ENCODE data around the gene PLEKHA7. TPM values are rescaled to one million over a fixed set of nuclear protein-coding genes. Genes with fewer than 3 reads are reported as not detected.

The PLEKHA7 gene
- polyA plus RNA-seq, 1 donor (not counting 4 experiments of a cell fraction or from before 2014, with no cell fraction given): 1.4 TPM

GRCh38 chr11:16976379-16976778 lies 37.8 kb downstream of the PLEKHA7 start:
- Histone ChIP-seq H3K27me3 (ENCODE audit: control insufficient read depth, extremely low read depth, insufficient read depth, low read length) (peaks cover 4% of the 10 kb centered on the region), H3K9me1 (ENCODE audit: control insufficient read depth, extremely low read depth, insufficient read depth, low read length) (no peaks in the 10 kb centered on the region), H4K20me1 (ENCODE audit: control insufficient read depth, extremely low read depth, insufficient read depth, low read length) (no peaks in the 10 kb centered on the region), H3K27ac (ENCODE audit: control insufficient read depth, insufficient read depth, low read length) (no peak overlapping the region), H2AFZ (ENCODE audit: control insufficient read depth, low read length) (no peak overlapping the region), H3K4me3 (ENCODE audit: control insufficient read depth in 2 of 3, extremely low read depth in 1 of 3, insufficient read depth in 2 of 3, low read depth in 1 of 3, low read length in 3 of 3) (no peak overlapping the region), H3K4me1 (ENCODE audit: control insufficient read depth, extremely low read depth, insufficient read depth, low read length) (no peaks in the 10 kb centered on the region), H3K4me2 (ENCODE audit: control insufficient read depth, extremely low read depth, insufficient read depth, low read depth, low read length) (no peak overlapping the region), H3K9ac (ENCODE audit: control insufficient read depth, extremely low read depth, insufficient read depth, low read length) (no peak overlapping the region), H3K36me3 (ENCODE audit: control insufficient read depth in 2 of 2, extremely low read depth in 1 of 2, insufficient read depth in 2 of 2, low read length in 2 of 2) (no peaks in the 10 kb centered on the region), H3K9me3 (ENCODE audit: control insufficient read depth, low read depth, low read length) (no peaks in the 10 kb centered on the region), H3K79me2 (ENCODE audit: control insufficient read depth, insufficient read depth, low read length) (no peaks in the 10 kb centered on the region)
- dilution Hi-C loops (cut with MboI; ENCODE audit: extremely low pct_ligation_motif_present, low sequenced_read_pairs): no loop called here
- FAIRE-seq: no peak
- TF ChIP-seq EZH2 (IDR thresholded peaks at IDR 0.05; ENCODE audit: low read length): no peak
- TF ChIP-seq, protein P1, sequence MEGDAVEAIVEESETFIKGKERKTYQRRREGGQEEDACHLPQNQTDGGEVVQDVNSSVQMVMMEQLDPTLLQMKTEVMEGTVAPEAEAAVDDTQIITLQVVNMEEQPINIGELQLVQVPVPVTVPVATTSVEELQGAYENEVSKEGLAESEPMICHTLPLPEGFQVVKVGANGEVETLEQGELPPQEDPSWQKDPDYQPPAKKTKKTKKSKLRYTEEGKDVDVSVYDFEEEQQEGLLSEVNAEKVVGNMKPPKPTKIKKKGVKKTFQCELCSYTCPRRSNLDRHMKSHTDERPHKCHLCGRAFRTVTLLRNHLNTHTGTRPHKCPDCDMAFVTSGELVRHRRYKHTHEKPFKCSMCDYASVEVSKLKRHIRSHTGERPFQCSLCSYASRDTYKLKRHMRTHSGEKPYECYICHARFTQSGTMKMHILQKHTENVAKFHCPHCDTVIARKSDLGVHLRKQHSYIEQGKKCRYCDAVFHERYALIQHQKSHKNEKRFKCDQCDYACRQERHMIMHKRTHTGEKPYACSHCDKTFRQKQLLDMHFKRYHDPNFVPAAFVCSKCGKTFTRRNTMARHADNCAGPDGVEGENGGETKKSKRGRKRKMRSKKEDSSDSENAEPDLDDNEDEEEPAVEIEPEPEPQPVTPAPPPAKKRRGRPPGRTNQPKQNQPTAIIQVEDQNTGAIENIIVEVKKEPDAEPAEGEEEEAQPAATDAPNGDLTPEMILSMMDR (optimal IDR thresholded peaks at IDR 0.05 in 1 of 3, IDR thresholded peaks at IDR 0.05 in 1 of 3, conservative IDR thresholded peaks at IDR 0.05 in 1 of 3; ENCODE audit: extremely low read depth in 1 of 3, insufficient read depth in 2 of 3, low read length in 3 of 3): no peak
- DNase-seq (ENCODE audit: low read depth, low spot score): no peak

- dilution Hi-C loops (cut with MboI; ENCODE audit: extremely low pct_ligation_motif_present, low sequenced_read_pairs): no loop called here
- Histone ChIP-seq H3K9me1 (ENCODE audit: control insufficient read depth, extremely low read depth, insufficient read depth, low read length) (no peaks in the 10 kb centered on the region), H3K9ac (ENCODE audit: control insufficient read depth, extremely low read depth, insufficient read depth, low read length) (no peak overlapping the region), H3K27ac (ENCODE audit: control insufficient read depth, insufficient read depth, low read length) (no peak overlapping the region), H3K4me3 (ENCODE audit: control insufficient read depth in 2 of 3, extremely low read depth in 1 of 3, insufficient read depth in 2 of 3, low read depth in 1 of 3, low read length in 3 of 3) (no peak overlapping the region), H3K36me3 (ENCODE audit: control insufficient read depth in 2 of 2, extremely low read depth in 1 of 2, insufficient read depth in 2 of 2, low read length in 2 of 2) (no peaks in the 10 kb centered on the region), H3K27me3 (ENCODE audit: control insufficient read depth, extremely low read depth, insufficient read depth, low read length) (peaks cover 4% of the 10 kb centered on the region), H3K4me2 (ENCODE audit: control insufficient read depth, extremely low read depth, insufficient read depth, low read depth, low read length) (no peak overlapping the region), H2AFZ (ENCODE audit: control insufficient read depth, low read length) (no peak overlapping the region), H4K20me1 (ENCODE audit: control insufficient read depth, extremely low read depth, insufficient read depth, low read length) (no peaks in the 10 kb centered on the region), H3K79me2 (ENCODE audit: control insufficient read depth, insufficient read depth, low read length) (no peaks in the 10 kb centered on the region), H3K9me3 (ENCODE audit: control insufficient read depth, low read depth, low read length) (no peaks in the 10 kb centered on the region), H3K4me1 (ENCODE audit: control insufficient read depth, extremely low read depth, insufficient read depth, low read length) (no peaks in the 10 kb centered on the region)
- TF ChIP-seq, protein P1 (optimal IDR thresholded peaks at IDR 0.05 in 1 of 3, IDR thresholded peaks at IDR 0.05 in 1 of 3, conservative IDR thresholded peaks at IDR 0.05 in 1 of 3; ENCODE audit: extremely low read depth in 1 of 3, insufficient read depth in 2 of 3, low read length in 3 of 3): no peak
- TF ChIP-seq EZH2 (IDR thresholded peaks at IDR 0.05; ENCODE audit: low read length): no peak
- DNase-seq (ENCODE audit: low read depth, low spot score) (no peak), FAIRE-seq (no peak)
Measured at GRCh38 chr11:16975906-16976305, 38.3 kb downstream of the PLEKHA7 start.

All from keratinocyte (primary cell).